Neuron (in vitro differentiated cells): ENCODE data around the gene C2CD3.

ENCODE experiments used
- H2AFZ ChIP-seq: one replicate; pipeline ENCODE4 v1.6.1; 2013; ENCODE audit warnings: low read depth, mild to moderate bottlenecking, inconsistent platforms, low read length, moderate library complexity
- H3K27me3 ChIP-seq: one replicate; pipeline ENCODE4 v1.6.1; 2013; ENCODE audit warnings: low read length; ENCODE audit not compliant: insufficient read depth
- H3K36me3 ChIP-seq: one replicate; pipeline ENCODE4 v1.6.1; 2013; ENCODE audit warnings: low read length; ENCODE audit not compliant: insufficient read depth
- H3K4me1 ChIP-seq: one replicate; pipeline ENCODE4 v1.6.1; 2013; ENCODE audit warnings: low read length; ENCODE audit not compliant: insufficient read depth
- H3K4me3 ChIP-seq: 2 replicates; pipeline ENCODE4 v1.5.1; 2013; ENCODE audit warnings: mild to moderate bottlenecking, low read length, moderate library complexity
- H3K9me3 ChIP-seq: one replicate; pipeline ENCODE4 v1.6.1; 2013; ENCODE audit warnings: low read length

C2CD3 gene

GRCh38 chr11:74025467-74026166 is 145.2 kb downstream of the C2CD3 start:
- Histone ChIP-seq H3K4me1 (no peaks in the 10 kb centered on the region), H3K27me3 (no peaks in the 10 kb centered on the region), H3K36me3 (peaks cover 42% of the 10 kb centered on the region), H2AFZ (no peak overlapping the region), H3K4me3 (no peak overlapping the region), H3K9me3 (no peaks in the 10 kb centered on the region)

DNA sequence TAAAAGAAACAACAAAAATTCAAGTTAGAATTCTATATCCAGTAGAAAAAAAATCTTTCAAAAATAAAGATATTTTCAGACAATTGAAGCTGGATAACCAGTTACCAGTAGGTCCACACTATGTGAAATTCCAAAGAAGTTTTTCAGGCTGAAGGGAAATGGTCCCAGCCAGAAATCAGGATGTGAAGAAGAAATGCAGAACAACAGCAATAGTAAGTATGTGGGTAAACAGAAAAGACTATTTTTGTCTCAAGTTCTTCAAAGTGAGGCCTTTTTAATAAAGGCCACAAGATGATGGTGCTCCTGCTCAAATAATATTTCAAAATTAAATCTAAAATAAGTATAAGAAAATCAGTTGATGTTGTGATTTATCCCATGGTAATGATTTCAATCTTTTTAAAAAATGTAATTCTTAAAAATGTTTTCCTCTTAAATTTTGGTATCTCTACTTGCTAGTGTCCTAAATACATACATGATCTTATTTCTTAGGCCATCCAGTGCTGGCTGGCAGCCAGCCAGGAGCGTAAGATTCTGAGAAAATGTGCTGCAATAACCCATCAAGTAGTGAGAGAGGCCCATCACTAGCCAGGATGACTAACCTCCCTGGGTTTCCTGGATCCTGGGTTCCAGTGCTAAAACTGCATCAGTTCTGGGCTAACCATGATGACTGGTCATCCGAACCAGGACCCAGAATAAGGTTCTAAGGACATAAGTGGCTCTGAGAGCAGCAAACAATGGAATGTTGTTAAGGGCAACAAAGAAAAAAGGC is 146.4 kb downstream of the C2CD3 start:
- Histone ChIP-seq H3K4me1 (no peaks in the 10 kb centered on the region), H2AFZ (no peak overlapping the region), H3K9me3 (no peaks in the 10 kb centered on the region), H3K4me3 (no peak overlapping the region), H3K36me3 (peaks cover 42% of the 10 kb centered on the region), H3K27me3 (no peaks in the 10 kb centered on the region)

DNA sequence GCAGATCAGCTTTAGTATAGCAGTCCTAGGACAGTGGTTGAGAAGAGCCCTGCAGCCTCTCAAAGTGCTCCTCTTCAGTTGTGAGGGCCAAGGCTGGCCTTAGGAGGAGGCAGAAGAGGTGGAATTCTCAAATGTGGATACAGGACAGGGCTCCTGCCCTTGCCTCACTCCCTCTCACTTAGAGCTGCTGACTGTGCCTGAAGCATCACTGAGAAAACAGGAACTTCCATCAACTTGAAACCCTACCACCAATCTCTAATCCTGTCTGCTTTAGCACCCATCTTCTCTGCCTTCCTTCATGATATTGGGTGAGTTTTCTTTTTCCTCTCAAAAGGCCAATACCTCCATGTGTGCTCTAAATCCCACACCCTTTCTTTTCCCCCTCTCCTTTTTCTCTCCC is 147.5 kb downstream of the C2CD3 start:
- Histone ChIP-seq H3K4me1 (no peaks in the 10 kb centered on the region), H3K36me3 (peaks cover 33% of the 10 kb centered on the region), H3K27me3 (no peaks in the 10 kb centered on the region)

DNA sequence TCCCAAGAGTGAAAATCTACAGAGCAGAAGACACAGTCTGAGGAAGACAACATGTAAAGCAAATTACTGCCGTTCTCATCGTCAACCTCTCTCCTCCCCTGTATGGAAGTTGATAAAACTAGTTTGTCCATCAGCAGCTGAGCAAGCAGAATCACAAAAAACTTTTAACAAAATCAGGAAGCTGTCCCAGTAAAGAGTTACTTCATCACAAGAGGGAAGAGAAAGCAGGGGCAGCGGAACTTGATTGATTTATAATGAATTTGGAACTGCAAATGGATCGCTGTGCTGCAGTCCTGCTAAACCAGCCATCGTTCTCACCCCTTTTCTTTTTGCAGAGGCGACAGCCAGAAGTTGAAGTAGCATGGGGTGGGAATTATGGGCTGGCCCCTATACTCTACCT is 148.3 kb downstream of the C2CD3 start:
- H3K4me3 ChIP-seq, result no peak overlapping the region
- H3K4me1 ChIP-seq, result no peaks in the 10 kb centered on the region
- H3K36me3 ChIP-seq, result peaks cover 30% of the 10 kb centered on the region
- H3K27me3 ChIP-seq, result no peaks in the 10 kb centered on the region
- no peaks in the 10 kb centered on the region for H3K9me3 ChIP-seq
- no peak overlapping the region for H2AFZ ChIP-seq

More for the DNA sequence above, 147.5 kb downstream of the C2CD3 start:
- H3K9me3 ChIP-seq, result no peaks in the 10 kb centered on the region
- H3K4me3 ChIP-seq, result no peak overlapping the region
- no peak overlapping the region for H2AFZ ChIP-seq

- no peaks in the 10 kb centered on the region for H3K4me1 ChIP-seq
- no peak overlapping the region for H2AFZ ChIP-seq
- peaks cover 34% of the 10 kb centered on the region for H3K36me3 ChIP-seq
- no peaks in the 10 kb centered on the region for H3K9me3 ChIP-seq
- H3K4me3 ChIP-seq, result no peak overlapping the region
- H3K27me3 ChIP-seq, result no peaks in the 10 kb centered on the region
Measured at GRCh38 chr11:74021998-74022397, 148.8 kb downstream of the C2CD3 start.

GRCh38 chr11:74020539-74020938 is 150.3 kb downstream of the C2CD3 start:
- Histone ChIP-seq H2AFZ (no peak overlapping the region), H3K4me3 (no peak overlapping the region), H3K9me3 (no peaks in the 10 kb centered on the region), H3K36me3 (peaks cover 37% of the 10 kb centered on the region), H3K4me1 (no peaks in the 10 kb centered on the region), H3K27me3 (no peaks in the 10 kb centered on the region)

DNA sequence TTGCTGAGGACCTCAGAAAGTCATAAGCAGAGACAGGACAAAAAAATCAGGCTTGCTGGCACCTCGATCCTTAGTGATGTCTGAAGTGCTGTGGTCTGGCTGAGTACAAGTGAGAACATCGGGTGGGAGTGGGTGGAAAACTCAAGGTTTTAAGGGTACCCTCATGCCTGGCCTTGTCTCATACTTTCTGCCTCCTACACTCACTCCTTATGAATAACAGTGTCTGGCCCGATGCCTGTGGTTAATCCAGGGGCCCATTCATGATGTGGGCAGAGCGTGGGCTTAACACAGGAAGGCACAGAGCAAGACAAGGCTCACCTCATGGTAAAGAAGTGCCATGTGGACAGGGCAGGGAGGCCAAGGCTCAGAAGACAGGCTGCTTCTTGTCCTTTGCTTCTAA is 150.9 kb downstream of the C2CD3 start:
- no peak overlapping the region for H2AFZ ChIP-seq
- H3K36me3 ChIP-seq, result peaks cover 39% of the 10 kb centered on the region
- H3K9me3 ChIP-seq, result no peaks in the 10 kb centered on the region
- H3K4me3 ChIP-seq, result no peak overlapping the region
- H3K27me3 ChIP-seq, result no peaks in the 10 kb centered on the region
- no peaks in the 10 kb centered on the region for H3K4me1 ChIP-seq

- no peaks in the 10 kb centered on the region for H3K27me3 ChIP-seq
- H3K36me3 ChIP-seq, result peaks cover 37% of the 10 kb centered on the region
- no peak overlapping the region for H3K4me3 ChIP-seq
- H2AFZ ChIP-seq, result no peak overlapping the region
- H3K4me1 ChIP-seq, result no peaks in the 10 kb centered on the region
- H3K9me3 ChIP-seq, result no peaks in the 10 kb centered on the region
Measured at GRCh38 chr11:74019104-74019738, 151.6 kb downstream of the C2CD3 start.

DNA sequence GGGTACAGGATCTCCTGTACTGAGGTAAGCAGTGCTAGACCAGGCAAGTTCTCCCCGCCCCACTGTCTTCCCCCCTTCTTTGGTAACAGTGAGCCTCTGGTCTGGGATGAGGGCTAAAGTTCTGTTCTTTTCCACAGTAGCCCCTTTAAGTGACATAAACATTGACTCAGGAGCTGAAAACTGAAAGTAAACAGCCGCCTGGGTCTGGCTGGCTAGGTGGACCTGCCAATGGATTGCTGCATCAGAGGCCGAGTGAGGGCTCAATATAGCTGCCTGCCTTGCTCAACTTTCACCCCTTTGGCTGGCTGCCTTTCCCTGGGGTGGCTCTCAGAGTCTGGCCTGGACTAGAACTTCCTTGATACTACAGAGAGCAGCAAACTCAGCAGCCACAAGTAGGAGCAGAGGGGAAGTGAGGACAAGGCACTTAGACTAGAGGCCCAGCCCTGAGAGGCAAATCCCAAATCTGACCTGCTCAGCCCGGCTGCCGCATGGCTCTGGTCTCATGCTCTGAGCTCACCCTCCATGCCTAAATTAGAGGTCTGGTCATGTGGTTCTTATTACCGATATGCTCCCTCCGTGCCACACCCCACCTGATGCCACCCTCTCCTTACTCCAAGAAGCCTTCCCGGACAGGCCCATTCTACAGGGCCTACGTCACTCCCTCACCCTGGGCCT is 152.3 kb downstream of the C2CD3 start:
- H2AFZ ChIP-seq, result no peak overlapping the region
- no peak overlapping the region for H3K4me3 ChIP-seq
- peaks cover 44% of the 10 kb centered on the region for H3K36me3 ChIP-seq
- no peaks in the 10 kb centered on the region for H3K9me3 ChIP-seq
- no peaks in the 10 kb centered on the region for H3K27me3 ChIP-seq
- H3K4me1 ChIP-seq, result no peaks in the 10 kb centered on the region

DNA sequence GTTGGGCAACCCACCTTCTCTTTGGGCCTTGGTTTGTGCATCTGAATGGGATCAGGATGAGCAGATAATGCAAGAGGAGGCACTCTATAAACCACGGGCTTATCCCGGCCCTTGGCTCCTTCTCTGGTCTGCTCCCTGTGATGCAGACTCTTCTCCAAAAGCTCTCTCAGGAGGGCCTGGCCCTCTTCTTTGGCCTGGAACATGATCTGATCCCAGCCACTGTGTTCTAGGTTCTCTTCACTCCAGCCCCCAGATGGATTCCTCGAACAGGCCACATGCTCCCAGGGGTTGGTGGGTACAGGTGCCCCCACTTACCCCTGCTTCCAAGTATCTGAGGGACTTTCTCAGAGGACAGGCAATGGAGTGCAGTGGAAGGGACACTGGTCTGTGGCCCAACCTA is 153.2 kb downstream of the C2CD3 start:
- Histone ChIP-seq H3K4me3 (no peak overlapping the region), H2AFZ (no peak overlapping the region), H3K27me3 (no peaks in the 10 kb centered on the region), H3K4me1 (no peaks in the 10 kb centered on the region), H3K36me3 (peaks cover 49% of the 10 kb centered on the region), H3K9me3 (no peaks in the 10 kb centered on the region)

DNA sequence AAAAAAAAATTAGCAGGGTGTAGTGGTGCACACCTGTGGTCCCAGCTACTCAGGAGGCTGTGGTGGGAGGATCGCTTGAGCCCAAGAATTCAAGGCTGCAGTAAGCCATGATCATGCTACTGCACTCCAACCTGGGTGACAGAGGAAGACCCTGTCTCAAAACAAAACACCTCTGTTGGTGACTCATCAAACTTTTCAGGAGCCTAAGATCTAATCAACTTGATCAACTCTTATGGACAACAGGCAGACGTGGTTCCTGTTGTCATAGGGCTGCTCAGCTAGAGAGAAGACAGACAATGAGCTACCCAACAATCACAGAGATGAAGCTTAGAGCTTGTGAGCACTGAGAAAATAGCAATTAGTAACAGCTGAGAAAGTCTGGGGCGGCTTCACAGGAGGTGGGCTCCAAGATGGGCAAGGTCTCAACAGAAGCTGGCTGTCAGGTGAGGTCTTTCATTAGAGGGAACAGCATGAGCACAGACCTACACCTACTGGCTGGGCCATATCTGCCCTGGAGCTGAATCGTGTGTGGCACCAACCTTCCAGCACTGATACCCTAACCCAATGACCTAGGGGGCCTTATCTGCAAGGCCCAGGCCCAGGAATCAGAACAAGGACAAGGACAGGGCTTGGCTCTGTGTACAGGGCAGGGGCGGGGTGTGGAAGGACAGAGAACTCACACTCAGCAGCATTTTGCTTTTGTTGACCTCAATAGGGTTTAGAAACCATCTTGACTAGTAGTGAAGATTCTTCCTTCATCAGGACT is 154.7 kb downstream of the C2CD3 start:
- Histone ChIP-seq H3K36me3 (peaks cover 45% of the 10 kb centered on the region), H3K4me3 (no peak overlapping the region), H2AFZ (no peak overlapping the region), H3K9me3 (no peaks in the 10 kb centered on the region), H3K4me1 (no peaks in the 10 kb centered on the region), H3K27me3 (no peaks in the 10 kb centered on the region)

GRCh38 chr11:74014880-74015279 is 155.9 kb downstream of the C2CD3 start:
- Histone ChIP-seq H2AFZ (no peak overlapping the region), H3K36me3 (peaks cover 36% of the 10 kb centered on the region), H3K4me3 (no peak overlapping the region), H3K4me1 (no peaks in the 10 kb centered on the region), H3K27me3 (no peaks in the 10 kb centered on the region), H3K9me3 (no peaks in the 10 kb centered on the region)
